HepG2 (cell line): Measurements from ENCODE around the gene HPS3. TPM values are rescaled to one million over a fixed set of nuclear protein-coding genes. Genes with fewer than 3 reads are reported as not detected.

Experiments
- ATAC-seq: fragments of 200-7000 bp; cut with Tn5 transposase; 3 replicates; pipeline ENCODE4 v1.9.1; 2020; ENCODE audit warnings: mild to moderate bottlenecking, moderate library complexity
- BruUV-seq: library from RNA; stranded (reverse); fragments of 400-500 nt; replicated peaks from 2 replicates; lab custom pipeline; 2021; lab: Mats Ljungman, UMichigan
- CTCF ChIA-PET: fragments of 300-600 bp; formaldehyde crosslinking; extraction: SDS; loops from one replicate; lab custom pipeline; 2021; ENCODE audit warnings: low total read pairs, inconsistent platforms, low intra/inter-chr PET ratio; lab: Yijun Ruan, JAX
- POLR2A ChIA-PET: fragments of 350-600 bp; sonication (Branson Sonifier 250); formaldehyde crosslinking; loops from one replicate; lab custom pipeline; 2020; ENCODE audit warnings: antibody characterized with exemption, inconsistent platforms; lab: Yijun Ruan, JAX
- DNase-seq: peaks from one replicate; pipeline ENCODE4 v3.0.0-alpha.2; 2015; ENCODE audit warnings: low spot score
- FAIRE-seq: peaks from 3 replicates; lab custom pipeline; 2011; peaks lifted over from hg19 to GRCh38; lab: Jason Lieb, UNC
- H2AFZ ChIP-seq: one replicate; pipeline ENCODE4 v1.6.1; 2011; ENCODE audit warnings: low read length, inconsistent platforms
- H3K27ac ChIP-seq: fragments of 300-600 bp; 3 replicates; pipeline ENCODE4 v1.8.0; 2011; ENCODE audit warnings: mixed run types, mild to moderate bottlenecking, mixed read lengths, low read length, inconsistent platforms; ENCODE audit not compliant: insufficient read depth; ENCODE audit errors: extremely low read length
- H3K27me3 ChIP-seq, 2 experiments: fragments of 200-600 bp in 1 of 2; 2 replicates in 1 of 2; 3 replicates in 1 of 2; pipeline versions ENCODE4 v1.6.0 to v1.8.0; 2011; ENCODE audit warnings: low read length in 2 of 2, mild to moderate bottlenecking in 2 of 2, moderate library complexity in 2 of 2, inconsistent platforms in 1 of 2; ENCODE audit not compliant: insufficient read depth in 2 of 2, control insufficient read depth in 1 of 2
- H3K36me3 ChIP-seq, 2 experiments: fragments of 200-600 bp in 1 of 2; replicated peaks in 1 of 2; 2 replicates in 1 of 2; 3 replicates in 1 of 2; pipeline versions ENCODE4 v1.5.1 to v1.8.0; 2011; ENCODE audit warnings: low read length in 2 of 2, inconsistent platforms in 1 of 2; ENCODE audit not compliant: insufficient read depth in 2 of 2, control insufficient read depth in 1 of 2
- H3K4me1 ChIP-seq: 2 replicates; pipeline ENCODE4 v1.5.1; 2012; ENCODE audit warnings: low read length, inconsistent platforms; ENCODE audit not compliant: insufficient read depth
- H3K4me2 ChIP-seq: 2 replicates; pipeline ENCODE4 v1.6.0; 2011; ENCODE audit warnings: low read depth, low read length, inconsistent platforms
- H3K4me3 ChIP-seq, 3 experiments: fragments of 200-600 bp in 1 of 3; sonication (generic), shearing (Covaris generic) in 1 of 3; replicated peaks in 1 of 3; 2 replicates each; pipeline ENCODE4 v1.5.1; 2011 to 2016; ENCODE audit warnings: low read length in 3 of 3, inconsistent platforms in 2 of 3, low read depth in 2 of 3, mild to moderate bottlenecking in 2 of 3, control low read depth in 1 of 3, mixed read lengths in 1 of 3; ENCODE audit not compliant: insufficient read depth in 1 of 3
- H3K79me2 ChIP-seq: one replicate; pipeline ENCODE4 v1.6.1; 2011; ENCODE audit warnings: low read length, inconsistent platforms; ENCODE audit not compliant: insufficient read depth
- H3K9ac ChIP-seq: 2 replicates; pipeline ENCODE4 v1.6.0; 2011; ENCODE audit warnings: mild to moderate bottlenecking, low read depth, low read length, inconsistent platforms; ENCODE audit not compliant: insufficient read depth
- H3K9me3 ChIP-seq: 2 replicates; pipeline ENCODE4 v1.5.1; 2012; ENCODE audit warnings: mild to moderate bottlenecking, low read length
- H4K20me1 ChIP-seq: 2 replicates; pipeline ENCODE4 v1.6.0; 2011; ENCODE audit warnings: inconsistent platforms, mild to moderate bottlenecking, low read length, moderate library complexity; ENCODE audit not compliant: insufficient read depth
- EEA1 ChIP-seq: sonication (generic); formaldehyde crosslinking; IDR thresholded peaks from 2 replicates; pipeline ENCODE4 v1.5.1; 2020; ENCODE audit warnings: mild to moderate bottlenecking, missing genetic modification reagents, borderline replicate concordance
- FOSL1 ChIP-seq: sonication (generic); formaldehyde crosslinking; IDR thresholded peaks from 2 replicates; pipeline ENCODE4 v1.9.0; 2021; ENCODE audit warnings: missing genetic modification reagents, borderline replicate concordance
- FOXK2 ChIP-seq: fragments of 450-650 bp; IDR thresholded peaks from 2 replicates; pipeline ENCODE4 v1.6.1; 2016
- MAFK ChIP-seq, 2 experiments: IDR thresholded peaks in 1 of 2; conservative IDR thresholded peaks in 1 of 2; 2 replicates each; pipeline ENCODE4 v1.6.1; 2011; ENCODE audit warnings: improper control_type of control experiment in 2 of 2, low read length in 2 of 2
- NFE2L2 ChIP-seq: fragments of 150-350 bp; IDR thresholded peaks from 2 replicates; pipeline ENCODE4 v1.6.1; 2014; ENCODE audit warnings: low read length
- RFX3 ChIP-seq: IDR thresholded peaks from 2 replicates; pipeline ENCODE4 v1.6.1; 2016; ENCODE audit warnings: missing biosample characterization, missing genetic modification reagents
- RFXANK ChIP-seq: IDR thresholded peaks from 2 replicates; pipeline ENCODE4 v1.6.1; 2016
- ZBTB21 ChIP-seq: sonication (generic); formaldehyde crosslinking; IDR thresholded peaks from 2 replicates; pipeline ENCODE4 v1.4.0; 2020; ENCODE audit warnings: missing genetic modification reagents
- ZBTB3 ChIP-seq: sonication (generic); formaldehyde crosslinking; IDR thresholded peaks from 2 replicates; pipeline ENCODE4 v1.4.0; 2020; ENCODE audit warnings: low read depth, mild to moderate bottlenecking, moderate library complexity, missing genetic modification reagents, borderline replicate concordance
- ZEB1 ChIP-seq: IDR thresholded peaks from 2 replicates; pipeline ENCODE4 v1.6.1; 2012; ENCODE audit warnings: mild to moderate bottlenecking, low read depth, inconsistent platforms; ENCODE audit not compliant: insufficient replicate concordance
- ZNF24 ChIP-seq: fragments of 450-650 bp; IDR thresholded peaks from 2 replicates; pipeline ENCODE4 v1.6.1; 2017; ENCODE audit warnings: antibody characterized with exemption, mild to moderate bottlenecking
- ZNF451 ChIP-seq: sonication (generic); formaldehyde crosslinking; IDR thresholded peaks from 2 replicates; pipeline ENCODE4 v1.5.0; 2020; ENCODE audit warnings: mild to moderate bottlenecking, missing genetic modification reagents
- WGBS: methylation state at CpG from one replicate; pipeline ENCODE4 v1.1.6; 2017; ENCODE audit warnings: low lambda C conversion rate; 5-methylcytosine and 5-hydroxymethylcytosine counted together
- in situ Hi-C: cut with HindIII; loops from 2 replicates; pipeline ENCODE4 v1.10.0; 2017; ENCODE audit warnings: low pct_unique_long_range_greater_than_20kb; ENCODE audit not compliant: extremely low pct_ligation_motif_present
- intact Hi-C: fragments of 100-400 bp; cut with micrococcal nuclease; formaldehyde crosslinking; loops from one replicate; pipeline ENCODE4 v1.10.0; 2022; ENCODE audit not compliant: unreplicated experiment
- polyA plus RNA-seq, 8 experiments: library from polyadenylated mRNA; depleted of rRNA in 3 of 8; stranded (reverse) in 7 of 8; unstranded in 1 of 8; fragments of >200 nt; fragmentation: Illumina TruSeq in 4 of 8; extraction: Trizol in 4 of 8; gene quantifications; 2 replicates each; pipeline versions ENCODE4 v1.2.1 to v1.2.3, GENCODE V29; 2011 to 2016; ENCODE audit warnings: low read depth in 4 of 8, missing spikeins in 1 of 8, mixed read lengths in 1 of 8; ENCODE audit not compliant: insufficient read depth in 1 of 8
- total RNA-seq, 5 experiments: library from RNA; depleted of rRNA; stranded (reverse); fragments of >200 nt; fragmentation: Illumina TruSeq; extraction: Trizol; gene quantifications; 2 replicates each; pipeline ENCODE4 v1.2.3, GENCODE V29; 2016; ENCODE audit warnings: low read depth in 1 of 5
- TF ChIP-seq, protein P1 (sequence below), 2 experiments: fragments of 450-650 bp in 1 of 2; sonication (generic) in 1 of 2; formaldehyde crosslinking; IDR thresholded peaks; 2 replicates each; pipeline versions ENCODE4 v1.5.0 to v1.8.0; 2020 to 2022; ENCODE audit warnings: mild to moderate bottlenecking in 1 of 2, missing genetic modification reagents in 1 of 2

The HPS3 gene
- total and polyA plus RNA-seq, 2 of the 13 experiments (the other 11 are each of a cell fraction or from before 2014, with no cell fraction given), result 9.5 to 18.9 TPM

DNA sequence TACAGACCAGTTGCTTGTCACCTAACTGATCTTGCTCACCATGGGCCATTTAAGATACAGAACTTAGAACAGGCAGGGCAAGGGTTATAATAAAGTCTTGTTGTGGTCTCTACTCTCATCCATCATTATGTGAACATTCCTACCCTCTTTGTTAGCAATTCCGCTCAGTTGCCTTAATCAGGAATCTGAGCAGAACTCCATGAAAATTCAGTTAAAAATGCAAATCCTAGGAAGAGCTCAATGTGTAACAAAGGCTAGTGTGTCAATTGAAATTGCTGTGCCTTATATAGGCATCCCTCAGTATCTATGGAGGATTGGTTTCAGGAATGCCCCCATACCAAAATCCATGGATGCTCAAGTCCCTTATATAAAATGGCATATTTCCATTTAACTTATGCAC lies 47.7 kb downstream of the HPS3 start (continued):
- TF ChIP-seq ZNF24, result no peak
- TF ChIP-seq, protein P1, sequence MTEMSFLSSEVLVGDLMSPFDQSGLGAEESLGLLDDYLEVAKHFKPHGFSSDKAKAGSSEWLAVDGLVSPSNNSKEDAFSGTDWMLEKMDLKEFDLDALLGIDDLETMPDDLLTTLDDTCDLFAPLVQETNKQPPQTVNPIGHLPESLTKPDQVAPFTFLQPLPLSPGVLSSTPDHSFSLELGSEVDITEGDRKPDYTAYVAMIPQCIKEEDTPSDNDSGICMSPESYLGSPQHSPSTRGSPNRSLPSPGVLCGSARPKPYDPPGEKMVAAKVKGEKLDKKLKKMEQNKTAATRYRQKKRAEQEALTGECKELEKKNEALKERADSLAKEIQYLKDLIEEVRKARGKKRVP (CRISPR knock-in tag; IDR thresholded peaks at IDR 0.05), result no peak
- no peak for TF ChIP-seq ZBTB3
- TF ChIP-seq ZEB1, result no peak
- TF ChIP-seq NFE2L2, result no peak
- TF ChIP-seq MAFK (conservative IDR thresholded peaks at IDR 0.05 in 1 of 2, IDR thresholded peaks at IDR 0.05 in 1 of 2; ENCODE audit: low read length in 2 of 2), result no peak
- TF ChIP-seq FOXK2, result no peak
- TF ChIP-seq ZNF451 (CRISPR knock-in tag), result no peak

DNA sequence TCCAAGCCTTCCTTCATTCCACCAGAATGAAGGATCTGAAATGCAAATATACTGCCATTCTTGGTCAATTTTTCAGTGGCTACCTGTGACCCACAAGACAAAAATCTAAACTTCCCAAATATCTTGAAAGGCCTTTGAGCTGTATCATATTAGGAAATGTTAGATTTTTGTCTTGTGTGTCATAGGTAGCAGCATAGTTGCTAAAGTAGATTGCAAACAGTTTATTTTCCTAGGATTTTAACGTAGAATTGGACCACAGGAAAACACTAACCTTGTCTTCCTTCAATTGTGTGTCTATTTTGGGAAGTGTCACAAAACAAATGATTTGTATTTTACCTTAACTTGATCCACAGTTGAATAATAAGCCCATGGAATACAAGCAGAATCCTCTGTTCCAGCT lies 49.8 kb downstream of the HPS3 start:
- no peaks in the 10 kb centered on the region for H3K9me3 ChIP-seq
- no peak overlapping the region for H3K4me3 ChIP-seq
- in situ Hi-C loops, result no loop called here
- POLR2A ChIA-PET, result interaction anchor here (1.8 kb wide), 1 partner anchor 50 kb away, joined by 4 read pairs; the partner anchor contains the start of gene HPS3
- H3K27me3 ChIP-seq, result no peaks in the 10 kb centered on the region
- H3K4me2 ChIP-seq, result no peak overlapping the region
- no peaks in the 10 kb centered on the region for H3K79me2 ChIP-seq
- peaks cover 9 to 70% of the 10 kb centered on the region in 2 experiments; a peak in 4 of 5 replicates for H3K36me3 ChIP-seq
- no peak overlapping the region for H2AFZ ChIP-seq
- H4K20me1 ChIP-seq, result no peaks in the 10 kb centered on the region
- no peak overlapping the region for H3K9ac ChIP-seq
- no peak overlapping the region for H3K27ac ChIP-seq
- FAIRE-seq (peak; percentile 48), ATAC-seq (no peak), DNase-seq (no peak)
- 83% methylated on average over 1 of the region's 1 CpG for WGBS
- CTCF ChIA-PET, result no interaction called here
- no TSS peak for BruUV-seq
- peaks cover 11% of the 10 kb centered on the region; the same call in 1 of the 2 replicates for H3K4me1 ChIP-seq
- intact Hi-C loops, result no loop called here
- no peak for TF ChIP-seq FOSL1 (CRISPR knock-in tag)
- no peak for TF ChIP-seq ZBTB21 (CRISPR knock-in tag)
- no peak for TF ChIP-seq RFX3 (CRISPR knock-in tag)
- TF ChIP-seq RFXANK (CRISPR knock-in tag), result no peak
- no peak for TF ChIP-seq EEA1
